Measurements from ENCODE around the gene MAN1C1. TPM values are rescaled to one million over a fixed set of nuclear protein-coding genes. Genes with fewer than 3 reads are reported as not detected.

Gene MAN1C1
- total RNA-seq, 1 donor from 2014 or later: 20.4 TPM

GRCh38 chr1:25765136-25765922 is 148.7 kb downstream of the MAN1C1 start:
- ATAC-seq (no peak), DNase-seq (no peak)
- intact Hi-C loops (cut with DNase I): no loop called here
- no peak overlapping the region for H3K27ac ChIP-seq
- H3K27me3 ChIP-seq (ENCODE audit: low read depth): no peaks in the 10 kb centered on the region
- H3K36me3 ChIP-seq: peaks cover 8% of the 10 kb centered on the region
- no peak overlapping the region for H3K4me3 ChIP-seq
- H3K4me1 ChIP-seq: peaks cover 7% of the 10 kb centered on the region
- no peaks in the 10 kb centered on the region for H3K9me3 ChIP-seq
- TF ChIP-seq CTCF (IDR thresholded peaks at IDR 0.05): no peak

- TF ChIP-seq CTCF (IDR thresholded peaks at IDR 0.05): no peak
- intact Hi-C loops (cut with DNase I): no loop called here
- H3K36me3 ChIP-seq: peaks cover 4% of the 10 kb centered on the region
- no peaks in the 10 kb centered on the region for H3K27me3 ChIP-seq (ENCODE audit: low read depth)
- peaks cover 8% of the 10 kb centered on the region for H3K4me1 ChIP-seq
- no peak overlapping the region for H3K27ac ChIP-seq
- no peak for DNase-seq
- no peaks in the 10 kb centered on the region for H3K9me3 ChIP-seq
- no peak for ATAC-seq
- H3K4me3 ChIP-seq: no peak overlapping the region
These were observed 149.5 kb downstream of the MAN1C1 start for GRCh38 chr1:25765923-25766589.

GRCh38 chr1:25766721-25767436 is 150.3 kb downstream of the MAN1C1 start:
- Histone ChIP-seq H3K9me3 (no peaks in the 10 kb centered on the region), H3K36me3 (peaks cover 7% of the 10 kb centered on the region), H3K27me3 (ENCODE audit: low read depth) (no peaks in the 10 kb centered on the region), H3K4me1 (peaks cover 15% of the 10 kb centered on the region), H3K4me3 (no peak overlapping the region), H3K27ac (no peak overlapping the region)
- TF ChIP-seq CTCF (IDR thresholded peaks at IDR 0.05): no peak
- DNase-seq (no peak), ATAC-seq (no peak)
- intact Hi-C loops (cut with DNase I): no loop called here

GRCh38 chr1:25767437-25767770 is 150.8 kb downstream of the MAN1C1 start:
- H3K36me3 ChIP-seq: peaks cover 12% of the 10 kb centered on the region
- DNase-seq: no peak
- H3K27ac ChIP-seq: no peak overlapping the region
- H3K4me1 ChIP-seq: peaks cover 16% of the 10 kb centered on the region
- ATAC-seq: no peak
- intact Hi-C loops (cut with DNase I): no loop called here
- H3K9me3 ChIP-seq: no peaks in the 10 kb centered on the region
- no peak overlapping the region for H3K4me3 ChIP-seq
- TF ChIP-seq CTCF (IDR thresholded peaks at IDR 0.05): no peak
- H3K27me3 ChIP-seq (ENCODE audit: low read depth): no peaks in the 10 kb centered on the region

- Histone ChIP-seq H3K9me3 (no peaks in the 10 kb centered on the region), H3K4me1 (peaks cover 17% of the 10 kb centered on the region), H3K4me3 (no peak overlapping the region), H3K36me3 (peaks cover 15% of the 10 kb centered on the region), H3K27me3 (ENCODE audit: low read depth) (no peaks in the 10 kb centered on the region), H3K27ac (no peak overlapping the region)
- intact Hi-C loops (cut with DNase I): no loop called here
- ATAC-seq (no peak), DNase-seq (no peak)
- TF ChIP-seq CTCF (IDR thresholded peaks at IDR 0.05): no peak
These were observed 152.4 kb downstream of the MAN1C1 start for GRCh38 chr1:25768999-25769398.
